Measurements from ENCODE around the gene HGS. TPM values are rescaled to one million over a fixed set of nuclear protein-coding genes. Genes with fewer than 3 reads are reported as not detected.

Gene HGS
- total RNA-seq, 2 donors from 2014 or later = 114 to 130 TPM

DNA sequence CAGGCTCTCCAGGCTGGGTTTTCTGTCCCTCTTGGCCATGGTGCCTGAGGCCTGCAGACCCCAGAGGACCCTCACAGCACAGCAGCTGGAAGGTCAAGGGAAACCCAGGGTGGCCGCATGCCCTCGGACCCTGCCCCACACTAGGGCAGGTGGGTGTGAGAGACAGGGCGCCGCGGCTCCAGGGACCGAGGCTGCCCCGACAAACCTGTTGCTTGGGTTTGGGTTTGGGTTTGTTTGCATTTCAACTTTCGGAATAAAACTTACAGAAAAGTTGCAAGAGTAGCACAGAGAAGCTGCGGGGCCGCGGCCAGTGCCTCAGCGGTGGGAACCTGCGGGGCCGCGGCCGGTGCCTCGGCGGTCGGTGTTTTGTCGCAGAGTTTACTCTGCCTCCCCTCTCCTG, 7.8 kb downstream of the HGS start:
- no peaks in the 10 kb centered on the region for H3K27me3 ChIP-seq (ENCODE audit: control insufficient read depth, insufficient read depth, low read length, poor library complexity, severe bottlenecking)
- H3K9me3 ChIP-seq (ENCODE audit: control insufficient read depth, low read length) = no peaks in the 10 kb centered on the region
- peaks cover 46% of the 10 kb centered on the region for H3K36me3 Mint-ChIP-seq (ENCODE audit: low read depth)
- no peak for DNase-seq
- no peak overlapping the region for H3K9ac ChIP-seq (ENCODE audit: extremely low read depth, low read length, poor library complexity, severe bottlenecking)
- H3K9me3 Mint-ChIP-seq = no peaks in the 10 kb centered on the region
- no peak overlapping the region for H3K27ac ChIP-seq (ENCODE audit: low read depth, low read length)
- TF ChIP-seq, protein P1, sequence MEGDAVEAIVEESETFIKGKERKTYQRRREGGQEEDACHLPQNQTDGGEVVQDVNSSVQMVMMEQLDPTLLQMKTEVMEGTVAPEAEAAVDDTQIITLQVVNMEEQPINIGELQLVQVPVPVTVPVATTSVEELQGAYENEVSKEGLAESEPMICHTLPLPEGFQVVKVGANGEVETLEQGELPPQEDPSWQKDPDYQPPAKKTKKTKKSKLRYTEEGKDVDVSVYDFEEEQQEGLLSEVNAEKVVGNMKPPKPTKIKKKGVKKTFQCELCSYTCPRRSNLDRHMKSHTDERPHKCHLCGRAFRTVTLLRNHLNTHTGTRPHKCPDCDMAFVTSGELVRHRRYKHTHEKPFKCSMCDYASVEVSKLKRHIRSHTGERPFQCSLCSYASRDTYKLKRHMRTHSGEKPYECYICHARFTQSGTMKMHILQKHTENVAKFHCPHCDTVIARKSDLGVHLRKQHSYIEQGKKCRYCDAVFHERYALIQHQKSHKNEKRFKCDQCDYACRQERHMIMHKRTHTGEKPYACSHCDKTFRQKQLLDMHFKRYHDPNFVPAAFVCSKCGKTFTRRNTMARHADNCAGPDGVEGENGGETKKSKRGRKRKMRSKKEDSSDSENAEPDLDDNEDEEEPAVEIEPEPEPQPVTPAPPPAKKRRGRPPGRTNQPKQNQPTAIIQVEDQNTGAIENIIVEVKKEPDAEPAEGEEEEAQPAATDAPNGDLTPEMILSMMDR (conservative IDR thresholded peaks at IDR 0.05) = no peak
- H3K4me1 ChIP-seq (ENCODE audit: control insufficient read depth, insufficient read depth, low read length) = no peaks in the 10 kb centered on the region
- no peak overlapping the region for H3K4me3 Mint-ChIP-seq
- no peaks in the 10 kb centered on the region for H3K4me1 Mint-ChIP-seq
- no peak overlapping the region for H3K4me3 ChIP-seq (ENCODE audit: low read length)
- no peaks in the 10 kb centered on the region for H3K27me3 Mint-ChIP-seq (ENCODE audit: insufficient read depth)
- no peak overlapping the region for H3K27ac Mint-ChIP-seq
- WGBS, 2 experiments (ENCODE audit: insufficient coverage in 1 of 2, insufficient read length in 1 of 2) = 98% methylated on average over 20 of the region's 20 CpGs
- H3K36me3 ChIP-seq (ENCODE audit: control insufficient read depth, insufficient read depth, low read length) = peaks cover 62% of the 10 kb centered on the region

DNA sequence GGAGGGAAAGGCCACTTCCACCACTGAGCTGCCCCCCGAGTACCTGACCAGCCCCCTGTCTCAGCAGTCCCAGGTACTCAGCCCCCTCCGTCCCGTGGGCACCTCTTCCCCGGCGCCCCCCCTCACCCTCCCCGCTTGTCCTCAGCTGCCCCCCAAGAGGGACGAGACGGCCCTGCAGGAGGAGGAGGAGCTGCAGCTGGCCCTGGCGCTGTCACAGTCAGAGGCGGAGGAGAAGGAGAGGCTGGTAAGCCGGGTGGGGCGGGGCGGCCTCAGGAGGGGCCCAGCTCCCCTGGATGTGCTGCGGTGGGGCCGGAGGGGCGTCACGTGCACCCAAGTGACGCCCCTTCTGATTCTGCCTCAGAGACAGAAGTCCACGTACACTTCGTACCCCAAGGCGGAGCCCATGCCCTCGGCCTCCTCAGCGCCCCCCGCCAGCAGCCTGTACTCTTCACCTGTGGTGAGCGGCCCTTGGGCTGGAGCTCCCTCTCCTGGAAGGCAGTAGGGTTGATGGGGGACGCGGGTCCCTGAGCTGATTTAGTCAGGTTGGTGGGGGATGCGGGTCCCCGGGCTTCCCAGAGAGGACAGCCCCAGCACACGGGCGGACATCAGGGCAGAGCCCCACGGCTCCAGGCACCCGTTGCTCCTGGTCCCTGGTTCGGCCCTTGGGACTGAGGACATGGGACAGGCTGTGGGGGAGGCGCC, 9.8 kb downstream of the HGS start:
- no peak overlapping the region for H3K27ac Mint-ChIP-seq
- no peaks in the 10 kb centered on the region for H3K4me1 ChIP-seq (ENCODE audit: control insufficient read depth, insufficient read depth, low read length)
- H3K9me3 Mint-ChIP-seq = no peaks in the 10 kb centered on the region
- peaks cover 63% of the 10 kb centered on the region for H3K36me3 ChIP-seq (ENCODE audit: control insufficient read depth, insufficient read depth, low read length)
- H3K4me3 Mint-ChIP-seq = no peak overlapping the region
- H3K4me3 ChIP-seq (ENCODE audit: low read length) = no peak overlapping the region
- no peaks in the 10 kb centered on the region for H3K27me3 Mint-ChIP-seq (ENCODE audit: insufficient read depth)
- H3K9me3 ChIP-seq (ENCODE audit: control insufficient read depth, low read length) = no peaks in the 10 kb centered on the region
- TF ChIP-seq, protein P1 (conservative IDR thresholded peaks at IDR 0.05) = peak; percentile 54
- no peak overlapping the region for H3K27ac ChIP-seq (ENCODE audit: low read depth, low read length)
- H3K27me3 ChIP-seq (ENCODE audit: control insufficient read depth, insufficient read depth, low read length, poor library complexity, severe bottlenecking) = no peaks in the 10 kb centered on the region
- H3K9ac ChIP-seq (ENCODE audit: extremely low read depth, low read length, poor library complexity, severe bottlenecking) = no peak overlapping the region
- WGBS, 2 experiments (ENCODE audit: insufficient coverage in 1 of 2, insufficient read length in 1 of 2) = 95 to 96% methylated on average over 19 to 35 of the region's 35 CpGs
- peak; percentile 83 for DNase-seq
- H3K36me3 Mint-ChIP-seq (ENCODE audit: low read depth) = peaks cover 56% of the 10 kb centered on the region
- no peaks in the 10 kb centered on the region for H3K4me1 Mint-ChIP-seq

DNA sequence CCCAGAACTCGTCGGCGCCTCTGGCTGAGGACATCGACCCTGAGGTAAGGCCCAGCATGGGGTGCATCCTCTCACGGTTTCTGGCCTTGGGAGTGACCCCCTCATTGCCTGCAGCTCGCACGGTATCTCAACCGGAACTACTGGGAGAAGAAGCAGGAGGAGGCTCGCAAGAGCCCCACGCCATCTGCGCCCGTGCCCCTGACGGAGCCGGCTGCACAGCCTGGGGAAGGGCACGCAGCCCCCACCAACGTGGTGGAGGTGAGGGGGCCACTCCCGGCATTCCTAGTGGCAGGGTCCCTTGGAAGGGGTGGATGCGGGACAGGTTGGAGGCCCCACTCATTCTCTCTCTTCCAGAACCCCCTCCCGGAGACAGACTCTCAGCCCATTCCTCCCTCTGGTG, 11.0 kb downstream of the HGS start:
- H3K4me1 ChIP-seq (ENCODE audit: control insufficient read depth, insufficient read depth, low read length) = no peaks in the 10 kb centered on the region
- no peak for DNase-seq
- Mint-ChIP-seq H3K4me1 (no peaks in the 10 kb centered on the region), H3K4me3 (no peak overlapping the region), H3K27ac (no peak overlapping the region), H3K36me3 (ENCODE audit: low read depth) (peaks cover 56% of the 10 kb centered on the region), H3K9me3 (no peaks in the 10 kb centered on the region), H3K27me3 (ENCODE audit: insufficient read depth) (no peaks in the 10 kb centered on the region)
- H3K27me3 ChIP-seq (ENCODE audit: control insufficient read depth, insufficient read depth, low read length, poor library complexity, severe bottlenecking) = no peaks in the 10 kb centered on the region
- no peak overlapping the region for H3K27ac ChIP-seq (ENCODE audit: low read depth, low read length)
- H3K9ac ChIP-seq (ENCODE audit: extremely low read depth, low read length, poor library complexity, severe bottlenecking) = no peak overlapping the region
- H3K36me3 ChIP-seq (ENCODE audit: control insufficient read depth, insufficient read depth, low read length) = peaks cover 61% of the 10 kb centered on the region
- H3K4me3 ChIP-seq (ENCODE audit: low read length) = no peak overlapping the region
- WGBS, 2 experiments (ENCODE audit: insufficient coverage in 1 of 2, insufficient read length in 1 of 2) = 93 to 95% methylated on average over 9 to 19 of the region's 19 CpGs
- TF ChIP-seq, protein P1 (conservative IDR thresholded peaks at IDR 0.05) = no peak
- no peaks in the 10 kb centered on the region for H3K9me3 ChIP-seq (ENCODE audit: control insufficient read depth, low read length)
